ENCODE measurements around the gene SGCA.

SGCA gene

DNA sequence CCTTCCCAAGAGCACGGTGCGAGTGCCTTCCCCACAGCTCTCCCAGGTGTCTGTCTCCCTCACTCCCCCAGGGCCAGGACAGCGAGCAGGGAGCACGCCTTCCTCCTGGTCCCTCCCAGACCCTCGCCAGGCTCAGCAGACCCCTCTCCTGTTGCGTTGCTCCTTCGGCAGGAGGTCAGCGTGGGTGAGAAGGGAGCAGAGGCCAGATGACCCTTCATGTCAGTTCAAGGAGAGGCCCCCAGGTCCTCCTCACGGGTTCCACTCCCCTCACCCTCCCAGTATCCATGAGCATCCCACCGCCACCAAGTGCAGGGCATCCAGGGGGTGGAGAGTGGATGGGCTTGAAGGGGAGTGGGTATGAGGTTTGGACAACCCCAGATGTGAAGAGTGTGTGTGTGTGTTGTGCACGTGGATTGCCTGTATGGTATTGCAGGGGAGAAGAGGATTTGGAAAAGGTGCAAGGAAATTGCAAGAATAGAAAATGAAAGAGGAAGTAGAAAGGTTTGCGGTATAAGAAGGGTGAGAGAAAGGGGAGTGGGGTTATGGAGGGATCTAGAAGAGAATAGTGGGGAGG, 17.7 kb downstream of the SGCA start:
- DNase-seq, result no peak

DNA sequence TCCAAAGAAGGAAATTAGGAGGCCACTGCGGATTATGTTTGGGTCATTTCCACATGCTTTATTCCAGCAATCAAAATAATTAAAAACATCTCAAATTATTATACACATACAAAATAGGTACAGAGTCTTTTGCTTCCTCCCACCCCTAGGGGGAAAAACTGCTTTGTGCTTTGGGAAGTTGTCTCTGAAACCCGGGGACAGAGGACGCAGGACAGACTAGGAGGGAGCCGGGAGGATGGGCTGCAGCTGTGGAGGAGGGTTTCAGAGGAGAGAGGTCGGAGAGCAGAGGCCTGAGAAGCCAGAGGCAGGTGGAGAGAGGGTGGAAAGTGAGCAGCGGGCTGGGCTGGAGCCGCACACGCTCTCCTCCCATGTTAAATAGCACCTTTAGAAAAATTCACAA, 18.3 kb downstream of the SGCA start:
- DNase-seq, result no peak

DNA sequence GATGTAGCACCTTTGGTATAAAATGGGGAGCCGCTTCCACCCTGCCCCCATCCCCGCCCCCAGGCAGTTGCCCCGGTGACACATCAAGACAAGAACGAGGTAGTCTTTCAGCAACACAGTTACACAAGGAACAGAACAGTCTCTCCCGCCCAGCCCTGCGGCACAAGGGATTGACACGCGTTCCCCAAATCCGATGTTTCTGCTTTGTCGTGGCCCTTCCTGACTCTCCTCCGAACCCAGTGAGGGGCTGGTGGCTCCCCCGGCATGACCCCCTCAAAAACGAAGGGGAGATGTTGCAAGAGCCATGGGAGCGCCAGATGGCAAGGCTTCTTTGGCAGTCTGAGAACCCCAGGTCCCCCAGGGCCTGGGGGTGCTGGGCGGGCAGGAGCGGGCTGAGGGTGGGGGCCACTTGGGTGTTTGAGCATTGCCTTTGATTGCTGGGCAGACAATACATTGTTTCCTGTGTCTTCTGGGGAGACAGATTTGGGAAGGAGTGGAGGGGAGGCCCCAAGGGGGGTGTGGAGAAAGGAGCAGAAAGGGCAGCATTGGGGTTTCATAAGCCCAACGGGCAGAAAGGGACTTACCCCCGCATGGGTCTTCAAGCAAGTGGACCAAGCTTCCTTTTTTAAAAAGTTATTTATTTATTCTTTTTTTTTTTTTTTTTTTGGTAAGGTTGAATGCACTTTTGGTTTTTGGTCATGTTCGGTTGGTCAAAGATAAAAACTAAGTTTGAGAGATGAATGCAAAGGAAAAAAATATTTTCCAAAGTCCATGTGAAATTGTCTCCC, 19.0 kb downstream of the SGCA start:
- DNase-seq, result no peak

DNA sequence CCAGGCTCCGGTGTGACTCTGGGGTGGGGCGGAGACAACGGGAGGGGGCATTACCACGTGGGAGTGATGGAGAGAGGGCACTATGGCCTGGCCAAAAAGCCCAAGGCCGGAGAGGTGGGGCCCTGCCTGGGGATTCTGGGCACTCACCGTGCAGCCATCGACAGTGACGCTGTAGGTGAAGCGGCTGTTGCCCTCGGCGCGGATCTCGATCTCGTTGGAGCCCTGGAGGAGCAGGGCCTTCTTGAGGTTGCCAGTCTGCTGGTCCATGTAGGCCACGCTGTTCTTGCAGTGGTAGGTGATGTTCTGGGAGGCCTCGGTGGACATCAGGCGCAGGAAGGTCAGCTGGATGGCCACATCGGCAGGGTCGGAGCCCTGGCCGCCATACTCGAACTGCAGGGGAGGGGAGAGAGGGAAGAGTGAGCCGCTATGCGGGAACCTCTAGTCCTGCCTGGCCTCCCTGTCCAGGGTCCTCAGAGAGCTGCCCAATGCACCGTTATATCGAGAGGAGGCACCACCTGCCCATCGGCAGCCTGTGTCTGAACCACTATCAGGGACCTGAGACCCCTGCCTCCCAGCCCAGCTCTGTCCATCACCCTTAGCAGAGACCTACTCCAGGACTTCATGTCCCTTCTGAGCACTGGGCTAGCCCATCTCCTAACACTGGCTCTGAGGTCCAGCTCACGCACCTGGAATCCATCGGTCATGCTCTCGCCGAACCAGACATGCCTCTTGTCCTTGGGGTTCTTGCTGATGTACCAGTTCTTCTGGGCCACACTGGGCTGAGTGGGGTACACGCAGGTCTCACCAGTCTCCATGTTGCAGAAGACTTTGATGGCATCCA, 20.0 kb downstream of the SGCA start:
- DNase-seq, result no peak

DNA sequence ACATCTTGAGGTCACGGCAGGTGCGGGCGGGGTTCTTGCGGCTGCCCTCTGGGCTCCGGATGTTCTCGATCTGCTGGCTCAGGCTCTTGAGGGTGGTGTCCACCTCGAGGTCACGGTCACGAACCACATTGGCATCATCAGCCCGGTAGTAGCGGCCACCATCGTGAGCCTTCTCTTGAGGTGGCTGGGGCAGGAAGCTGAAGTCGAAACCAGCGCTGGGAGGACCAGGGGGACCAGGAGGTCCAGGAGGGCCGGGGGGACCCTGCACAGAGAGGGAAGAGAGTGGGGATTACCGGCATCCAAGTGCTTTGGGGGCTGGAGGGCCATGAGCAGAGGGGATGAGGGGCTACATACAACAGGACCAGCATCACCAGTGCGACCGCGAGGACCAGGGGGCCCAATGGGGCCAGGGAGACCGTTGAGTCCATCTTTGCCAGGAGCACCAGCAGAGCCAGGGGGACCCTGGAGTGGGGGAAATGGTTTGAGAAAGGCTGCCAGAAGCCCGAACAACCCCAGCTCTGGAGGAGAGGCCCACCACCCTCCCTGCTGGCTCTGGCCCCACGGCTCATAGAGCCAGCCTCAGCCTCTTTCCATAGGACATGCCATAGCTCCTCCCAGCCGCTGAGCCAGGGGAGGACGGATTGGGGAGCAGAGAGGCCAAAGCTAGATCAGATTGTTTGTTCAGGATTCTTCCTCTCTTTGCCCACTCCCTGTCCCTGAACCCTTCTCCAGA, 21.0 kb downstream of the SGCA start:
- DNase-seq, result no peak

DNA sequence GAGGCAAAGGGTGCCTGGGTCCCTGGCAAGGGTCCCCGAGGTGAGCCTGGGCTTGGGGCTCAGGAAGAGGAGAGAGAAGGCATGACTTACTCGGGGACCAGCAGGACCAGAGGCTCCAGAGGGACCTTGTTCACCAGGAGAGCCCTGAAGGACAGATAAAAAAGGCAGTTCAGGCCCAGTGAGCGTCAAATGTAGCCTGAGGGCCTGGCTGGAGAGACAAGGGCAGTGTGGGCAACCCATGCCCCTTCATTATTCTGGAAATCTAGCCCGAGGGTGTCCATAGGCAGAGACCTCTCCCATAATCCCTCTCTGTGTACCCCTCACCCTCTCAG, 21.6 kb downstream of the SGCA start:
- DNase-seq, result no peak

DNA sequence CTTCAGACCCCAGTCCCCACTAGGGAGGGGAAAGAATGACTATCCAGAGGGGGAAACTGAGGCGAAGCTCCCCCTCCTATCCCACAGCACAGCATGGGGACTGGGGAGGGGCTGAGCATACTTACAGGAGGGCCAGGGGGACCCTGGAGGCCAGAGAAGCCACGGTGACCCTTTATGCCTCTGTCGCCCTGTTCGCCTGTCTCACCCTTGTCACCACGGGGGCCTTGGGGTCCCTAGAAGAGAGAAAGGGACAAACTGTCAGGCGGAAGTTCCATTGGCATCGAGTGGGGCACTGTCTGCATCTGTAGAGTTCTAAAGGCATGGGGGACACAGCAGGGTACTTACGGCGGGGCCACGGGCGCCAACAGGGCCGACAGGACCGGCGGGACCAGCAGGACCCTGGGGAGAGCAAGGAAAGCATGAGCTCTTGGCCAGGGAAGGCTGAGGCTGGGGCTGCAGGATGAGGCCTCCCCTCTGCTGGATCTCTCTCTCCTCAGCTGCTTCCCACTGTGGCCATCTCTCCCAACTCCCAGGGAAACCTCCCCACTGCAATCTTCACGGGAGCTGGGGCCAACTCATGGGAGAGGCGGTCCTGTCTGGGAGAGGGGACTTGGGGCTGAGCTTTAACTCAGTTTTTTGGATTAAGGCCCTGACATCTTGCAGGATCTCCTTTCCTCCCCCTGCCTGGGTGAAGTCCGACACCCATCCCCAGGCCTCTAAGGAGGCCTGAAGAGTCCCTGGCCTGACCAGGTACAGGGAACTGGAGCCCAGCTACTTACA, 22.1 kb downstream of the SGCA start:
- DNase-seq, result no peak

DNA sequence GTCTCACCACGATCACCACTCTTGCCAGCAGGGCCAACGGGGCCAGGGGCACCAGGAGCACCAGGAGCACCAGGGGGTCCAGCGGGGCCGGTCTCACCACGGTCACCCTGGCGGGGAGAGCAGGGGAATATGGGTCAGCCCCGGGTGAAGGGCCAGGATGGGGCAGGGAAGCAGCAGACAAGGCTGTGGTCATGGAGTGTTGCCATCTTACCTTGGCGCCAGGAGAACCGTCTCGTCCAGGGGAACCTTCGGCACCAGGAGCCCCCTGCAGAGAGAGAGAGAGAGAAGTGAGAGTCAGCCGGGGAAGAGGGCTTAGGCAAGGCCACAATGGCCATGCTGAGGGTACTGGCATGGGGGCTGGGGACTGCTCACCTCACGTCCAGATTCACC, 22.7 kb downstream of the SGCA start:
- DNase-seq, result no peak

DNA sequence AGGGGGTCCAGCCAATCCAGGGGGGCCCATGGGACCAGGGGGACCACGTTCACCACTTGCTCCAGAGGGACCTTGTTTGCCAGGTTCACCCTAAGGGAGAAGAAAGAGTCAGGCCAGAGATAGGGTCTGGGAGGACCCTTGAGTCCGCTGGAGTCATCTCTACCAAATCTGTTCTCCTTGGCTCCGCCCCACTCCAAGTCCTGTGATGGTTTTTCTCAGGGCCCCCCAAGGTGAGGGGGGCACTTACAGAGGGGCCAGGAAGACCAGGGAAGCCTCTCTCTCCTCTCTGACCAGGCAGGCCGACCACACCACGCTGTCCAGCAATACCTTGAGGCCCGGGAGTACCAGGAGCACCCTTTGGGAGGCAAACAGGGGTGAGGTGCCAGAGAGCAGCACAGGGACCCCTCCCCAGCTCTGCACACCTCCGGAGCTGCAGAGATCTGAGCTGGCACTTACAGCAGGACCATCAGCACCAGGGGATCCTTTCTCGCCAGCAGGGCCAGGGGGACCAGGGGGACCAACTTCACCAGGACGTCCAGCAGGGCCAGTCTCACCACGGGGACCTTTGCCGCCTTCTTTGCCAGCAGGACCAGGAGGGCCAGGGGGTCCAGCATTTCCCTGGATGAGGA, 23.2 kb downstream of the SGCA start:
- DNase-seq, result no peak

DNA sequence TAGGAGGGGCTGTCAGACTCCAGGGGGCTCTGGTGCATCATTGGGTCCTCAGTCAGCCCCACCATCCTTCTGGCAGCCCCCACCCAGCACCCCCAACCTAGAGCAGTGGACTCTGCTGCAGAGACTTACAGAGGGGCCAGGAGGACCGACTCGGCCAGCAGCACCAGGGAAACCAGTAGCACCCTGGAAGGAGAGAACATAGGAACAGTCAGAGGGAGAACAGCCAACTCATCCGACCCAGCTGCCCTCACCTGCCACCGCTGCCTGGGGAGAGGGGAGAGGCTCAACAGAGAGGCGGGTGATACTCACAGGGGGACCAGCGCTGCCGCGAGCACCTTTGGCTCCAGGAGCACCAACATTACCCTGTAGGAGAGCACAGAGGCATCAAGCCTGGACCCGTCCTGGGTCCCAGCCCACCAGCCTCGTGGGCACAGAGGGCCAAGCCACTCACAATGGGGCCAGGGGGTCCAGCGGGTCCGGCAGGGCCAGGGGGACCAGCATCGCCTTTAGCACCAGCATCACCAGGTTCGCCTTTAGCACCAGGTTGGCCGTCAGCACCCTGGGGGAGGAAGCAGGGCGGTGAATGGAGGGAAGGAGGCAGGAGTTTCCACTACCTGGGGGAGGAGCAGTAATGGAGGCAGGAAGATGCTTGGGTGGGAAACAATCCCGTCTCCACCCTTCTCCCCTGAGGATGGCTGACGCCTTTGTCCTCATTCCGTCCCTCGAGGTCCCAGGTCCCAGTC, 23.9 kb downstream of the SGCA start:
- no peak for DNase-seq

DNA sequence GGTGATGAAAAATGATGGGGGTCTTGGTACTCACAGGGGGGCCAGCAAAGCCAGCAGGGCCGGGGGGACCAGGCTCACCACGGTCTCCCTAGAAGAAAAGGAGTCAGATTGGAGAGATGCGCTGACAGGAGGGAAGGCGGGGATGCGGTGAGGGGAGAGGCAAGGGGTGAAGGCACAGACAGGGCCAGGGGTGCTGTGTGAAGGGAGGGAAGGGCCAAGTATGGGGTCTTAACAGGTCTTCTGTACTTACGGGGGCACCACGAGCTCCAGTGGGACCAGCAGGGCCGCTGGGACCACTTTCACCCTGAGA, 24.4 kb downstream of the SGCA start:
- no peak for DNase-seq

DNA sequence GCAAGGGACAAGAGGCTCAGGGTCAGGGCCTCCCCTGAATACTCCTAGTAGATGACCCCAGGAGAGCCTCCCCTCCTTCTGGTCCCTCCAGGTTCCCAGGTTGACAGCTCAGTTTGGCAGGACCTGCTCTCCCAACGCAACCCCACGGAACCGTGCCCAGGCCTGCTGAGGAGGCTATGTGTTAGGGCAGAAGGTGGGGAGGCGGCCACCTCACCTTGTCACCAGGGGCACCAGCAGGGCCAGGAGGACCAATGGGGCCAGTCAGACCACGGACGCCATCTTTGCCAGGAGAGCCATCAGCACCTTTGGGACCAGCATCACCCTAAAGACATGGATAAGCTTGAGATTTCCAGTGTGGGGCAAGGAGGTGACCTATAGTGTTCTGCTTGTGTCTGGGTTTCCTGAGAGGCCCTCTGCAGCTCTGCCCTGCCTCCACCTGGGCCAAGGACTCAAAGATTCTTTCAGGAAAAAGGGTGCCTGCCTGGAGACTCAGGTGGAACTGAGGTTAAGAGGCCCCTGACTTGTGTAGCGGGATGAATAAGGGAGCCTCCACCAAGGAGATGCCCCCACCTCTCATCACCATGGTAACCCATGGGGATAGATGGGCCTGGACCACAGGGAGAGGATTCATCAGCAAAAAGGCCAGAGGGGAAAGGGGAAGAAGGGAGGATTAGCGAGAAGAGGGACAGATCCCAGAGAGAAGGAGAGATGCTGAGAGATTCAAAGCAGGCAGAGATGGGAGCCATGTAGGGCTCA, 25.0 kb downstream of the SGCA start:
- no peak for DNase-seq

DNA sequence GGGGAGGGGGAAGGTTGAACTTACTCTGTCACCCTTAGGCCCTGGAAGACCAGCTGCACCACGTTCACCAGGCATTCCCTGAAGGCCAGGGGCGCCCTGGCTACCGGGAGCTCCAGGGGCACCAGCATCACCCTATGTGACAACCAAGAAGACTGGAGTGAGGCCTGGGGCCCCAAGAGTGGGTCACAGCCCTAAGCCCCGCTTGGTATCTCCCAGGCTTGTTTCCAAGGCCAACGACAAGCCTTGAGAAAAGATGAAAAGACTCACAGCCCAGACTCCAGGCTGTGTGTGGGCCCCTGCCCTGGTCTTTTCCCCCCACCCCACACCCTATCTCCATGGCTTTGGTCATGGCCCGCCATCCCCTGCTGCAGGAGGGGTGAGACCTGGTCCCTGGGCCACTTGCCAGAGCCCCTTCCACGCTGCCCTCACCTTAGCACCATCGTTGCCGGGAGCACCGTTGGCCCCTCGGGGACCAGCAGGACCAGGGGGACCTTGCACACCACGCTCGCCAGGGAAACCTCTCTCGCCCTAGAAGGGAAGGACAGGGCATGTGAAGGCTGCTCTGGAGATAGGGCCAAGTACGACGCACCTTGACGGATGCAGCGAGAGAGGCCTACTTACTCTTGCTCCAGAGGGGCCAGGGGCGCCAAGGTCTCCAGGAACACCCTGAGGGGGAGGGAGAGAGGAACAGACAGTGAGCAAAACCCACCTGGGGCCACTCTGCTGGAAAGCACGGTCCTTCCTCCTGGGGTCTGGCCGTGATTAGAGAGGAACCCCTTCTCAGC, 25.7 kb downstream of the SGCA start:
- DNase-seq, result no peak

DNA sequence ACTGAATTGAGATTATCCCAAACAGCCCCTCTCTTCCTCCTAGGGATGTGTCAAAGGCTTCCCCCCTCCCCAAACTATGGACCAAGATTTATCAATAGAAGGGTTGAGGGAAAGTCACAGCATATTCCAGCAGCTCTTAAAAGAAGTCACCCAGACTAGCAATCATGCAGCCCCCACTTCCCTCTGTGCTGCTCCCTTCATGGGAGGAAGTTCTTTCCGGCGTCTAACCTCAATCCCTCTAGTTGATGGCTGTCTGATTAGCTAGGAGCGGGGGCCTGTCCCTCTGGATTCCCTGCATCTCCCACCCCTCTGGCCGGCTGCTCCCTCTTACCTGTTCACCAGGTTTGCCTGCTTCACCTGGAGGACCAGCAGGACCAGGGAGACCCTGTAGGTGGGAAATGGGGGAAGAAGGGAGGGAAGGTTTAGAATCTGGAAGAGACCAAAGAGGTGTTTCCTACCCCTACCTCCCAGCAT, 26.4 kb downstream of the SGCA start:
- DNase-seq, result no peak

DNA sequence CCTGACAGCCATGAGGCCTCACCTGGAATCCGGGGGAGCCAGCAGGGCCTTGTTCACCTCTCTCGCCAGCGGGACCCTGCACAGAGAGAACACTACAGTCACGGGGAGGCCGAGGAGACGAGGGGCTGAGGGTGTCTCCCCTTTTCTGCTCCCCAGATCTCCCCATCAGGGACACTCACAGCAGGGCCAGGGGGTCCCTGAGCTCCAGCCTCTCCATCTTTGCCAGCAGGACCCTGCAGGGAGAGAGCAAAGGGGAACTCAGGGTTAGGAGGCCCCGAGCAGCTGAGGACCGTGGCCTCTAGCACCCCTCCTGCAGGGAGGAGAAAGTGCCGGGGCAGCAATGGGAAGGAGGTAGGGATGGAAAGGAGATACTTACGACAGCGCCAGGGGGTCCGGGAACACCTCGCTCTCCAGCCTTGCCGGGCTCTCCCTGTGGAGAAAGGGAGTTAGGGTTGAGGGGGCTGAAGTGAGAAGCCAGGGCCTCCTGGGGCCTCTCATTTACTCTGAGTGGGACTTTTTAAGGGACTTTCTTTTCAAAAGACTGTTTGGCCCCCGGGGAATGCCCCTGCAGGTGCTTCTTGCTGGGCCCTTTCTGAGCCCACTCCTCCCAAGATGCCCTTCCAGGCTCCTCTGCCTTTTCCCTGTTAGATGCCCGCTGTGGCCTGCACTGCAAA, 26.9 kb downstream of the SGCA start:
- no peak for DNase-seq

DNA sequence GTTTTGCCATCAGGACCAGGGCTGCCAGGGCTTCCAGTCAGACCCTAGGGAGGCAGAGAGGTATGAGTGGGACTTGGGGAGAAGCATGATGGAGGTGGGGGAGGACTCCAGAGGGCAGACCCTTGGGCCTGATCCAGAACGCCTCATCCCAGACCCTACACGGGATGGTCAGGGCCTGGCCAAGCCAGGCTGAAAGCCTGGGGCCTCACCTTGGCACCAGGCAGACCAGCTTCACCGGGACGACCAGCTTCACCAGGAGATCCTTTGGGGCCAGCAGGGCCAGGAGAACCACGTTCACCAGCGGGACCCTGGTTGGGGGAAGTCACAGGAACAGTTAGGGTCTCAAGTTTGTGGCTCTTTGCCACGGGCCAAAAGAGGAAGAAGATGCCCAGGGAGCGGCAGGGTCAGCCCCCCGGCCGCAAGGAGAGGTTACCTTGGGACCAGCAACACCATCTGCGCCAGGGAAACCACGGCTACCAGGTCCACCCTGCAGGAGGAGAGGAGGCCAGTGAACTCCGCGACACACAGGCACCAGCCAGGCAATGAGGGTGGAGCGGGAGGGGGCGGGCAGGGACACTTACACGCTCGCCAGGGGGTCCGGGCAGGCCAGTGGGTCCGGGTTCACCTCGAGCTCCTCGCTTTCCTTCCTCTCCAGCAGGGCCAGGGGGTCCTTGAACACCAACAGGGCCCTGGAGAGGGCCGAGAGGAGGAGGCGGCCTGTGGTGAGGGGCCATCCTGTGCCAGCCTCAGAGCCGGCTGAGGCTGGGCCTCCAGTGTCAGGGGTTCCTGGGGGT, 28.5 kb downstream of the SGCA start:
- no peak for DNase-seq

DNA sequence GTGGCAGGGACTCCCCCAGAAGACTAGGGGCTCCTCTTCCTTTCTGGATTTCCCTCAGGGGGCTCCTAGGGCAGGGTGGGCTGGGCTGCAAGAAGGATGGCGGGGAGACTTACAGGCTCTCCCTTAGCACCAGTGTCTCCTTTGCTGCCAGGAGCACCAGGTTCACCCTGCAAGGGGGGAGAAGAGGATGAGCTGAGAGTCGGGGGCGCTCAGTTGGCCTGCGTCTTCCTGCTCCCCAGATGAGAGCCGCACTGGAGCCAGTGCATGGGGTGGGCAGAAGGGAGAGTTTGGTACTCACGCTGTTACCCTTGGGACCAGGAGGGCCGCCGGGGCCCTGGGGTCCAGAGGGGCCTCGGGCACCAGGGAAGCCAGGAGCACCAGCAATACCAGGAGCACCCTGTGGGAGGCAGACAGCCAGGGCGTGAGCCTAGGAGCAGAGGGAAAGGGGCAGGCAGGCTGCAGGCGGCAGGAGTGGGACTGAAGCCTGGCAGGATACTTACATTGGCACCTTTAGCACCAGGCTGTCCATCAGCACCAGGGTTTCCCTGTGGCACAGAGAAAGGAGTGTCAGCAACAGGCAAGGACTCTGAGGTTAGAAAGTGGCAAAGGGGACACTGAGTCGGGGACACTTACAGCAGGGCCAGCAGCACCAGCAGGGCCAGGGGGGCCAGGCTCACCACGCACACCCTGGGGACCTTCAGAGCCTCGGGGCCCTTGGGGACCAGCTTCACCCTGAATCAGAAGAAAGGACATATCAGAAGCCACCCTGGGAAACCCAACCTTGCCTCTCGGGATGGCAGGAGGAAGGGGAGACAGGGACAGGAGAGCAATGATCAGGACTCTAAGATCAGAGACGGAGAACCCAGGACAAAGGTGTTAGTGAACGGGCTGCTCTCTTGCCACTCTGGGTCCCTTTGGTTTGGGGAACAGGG, 29.4 kb downstream of the SGCA start:
- no peak for DNase-seq

Measured in NCI-H82 (cell line).